Measurements from ENCODE around the gene DNAJC24. TPM values are rescaled to one million over a fixed set of nuclear protein-coding genes. Genes with fewer than 3 reads are reported as not detected.

The DNAJC24 gene
- total and polyA plus RNA-seq, 10 of the 15 experiments (the other 5 are each of a cell fraction or from before 2014, with no cell fraction given) = 10.0 to 25.4 (median 13.8) TPM

DNA sequence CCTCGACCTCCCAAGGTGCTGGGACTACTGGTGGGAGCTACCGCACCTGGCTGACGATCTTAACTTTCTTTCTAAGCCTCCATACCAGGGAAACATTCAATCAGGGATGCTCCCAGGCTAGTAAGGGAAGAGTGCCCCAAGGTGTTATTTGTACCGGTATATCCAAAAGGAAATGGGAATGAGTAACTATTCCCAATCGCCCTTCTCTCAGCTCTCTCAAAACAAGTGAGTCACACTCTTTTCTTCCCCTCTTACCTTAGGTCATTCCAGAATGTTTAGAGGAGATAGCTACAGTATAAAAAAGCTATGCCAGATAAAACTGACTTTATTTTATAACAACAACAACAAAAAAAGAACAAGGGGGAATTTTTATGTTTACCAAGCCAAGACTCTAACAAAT lies 13.8 kb upstream of the DNAJC24 start:
- no TSS peak for BruUV-seq (replicated peaks)
- Histone ChIP-seq H4K20me1 (ENCODE audit: control insufficient read depth, insufficient read depth) (no peaks in the 10 kb centered on the region), H3K36me3 (ENCODE audit: control insufficient read depth in 2 of 2, insufficient read depth in 2 of 2, low read length in 1 of 2) (no peaks in the 10 kb centered on the region), H3K79me2 (ENCODE audit: control insufficient read depth, insufficient read depth, low read length) (no peaks in the 10 kb centered on the region), H3K4me2 (ENCODE audit: control insufficient read depth, insufficient read depth) (no peak overlapping the region), H3K4me1 (ENCODE audit: control insufficient read depth, insufficient read depth, low read length) (no peaks in the 10 kb centered on the region), H3K27ac (ENCODE audit: control insufficient read depth, insufficient read depth) (no peak overlapping the region), H3K27me3 (replicated peaks in 1 of 2; ENCODE audit: control insufficient read depth in 2 of 2, insufficient read depth in 2 of 2, low read length in 1 of 2) (no peaks in the 10 kb centered on the region), H3K9me3 (replicated peaks; ENCODE audit: control insufficient read depth, insufficient read depth, low read length) (no peaks in the 10 kb centered on the region), H2AFZ (ENCODE audit: control insufficient read depth, low read depth, low read length) (no peak overlapping the region), H3K9ac (ENCODE audit: control insufficient read depth, insufficient read depth, low read length) (no peak overlapping the region), H3K4me3 (no peak overlapping the region)
- 62% methylated on average over 5 of the region's 5 CpGs for WGBS (ENCODE audit: insufficient coverage, insufficient replicate concordance, low lambda C conversion rate, missing lambda C conversion rate)
- ATAC-seq (no peak), FAIRE-seq (no peak), DNase-seq (ENCODE audit: low read depth, low spot score) (no peak)
- POLR2A ChIA-PET = no interaction called here
- RAD21 ChIA-PET (ENCODE audit: unreplicated experiment) = no interaction called here
- SMC1A ChIA-PET (ENCODE audit: uncharacterized antibody, unreplicated experiment) = interaction anchor here (1.7 kb wide), 1 partner anchor 249 kb away, joined by 4 read pairs; no protein-coding TSS in a partner anchor
- CTCF ChIA-PET = interaction anchor here (1.2 kb wide), 1 partner anchor 15 kb away, joined by 8 read pairs; no protein-coding TSS in a partner anchor
- in situ Hi-C loops (cut with MboI) = no loop called here
- TF ChIP-seq SMC3 (IDR thresholded peaks at IDR 0.05; ENCODE audit: borderline replicate concordance, low read length) = no peak
- TF ChIP-seq SREBF2 (IDR thresholded peaks at IDR 0.05; ENCODE audit: low read length) = no peak
- intact Hi-C loops (cut with micrococcal nuclease; ENCODE audit: unreplicated experiment) = no loop called here

DNA sequence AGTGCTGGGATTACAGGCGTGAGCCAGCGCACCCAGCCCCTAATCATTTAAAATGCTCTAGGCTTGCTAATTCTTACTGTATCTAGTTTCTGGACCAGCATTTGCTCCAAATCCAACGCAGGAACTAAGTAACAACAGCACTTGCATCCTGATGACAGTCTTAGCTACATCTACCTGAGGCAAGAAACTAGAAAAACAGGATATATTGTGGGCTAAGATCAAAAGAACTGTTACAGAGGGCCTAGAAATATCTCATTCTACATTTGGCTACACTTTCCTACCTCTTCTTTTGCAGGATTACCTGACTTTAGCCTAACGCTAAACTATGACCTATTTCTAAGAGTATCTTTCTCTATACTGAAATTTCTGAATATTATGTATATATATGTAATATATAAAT lies 7.9 kb upstream of the DNAJC24 start:
- intact Hi-C loops (cut with micrococcal nuclease; ENCODE audit: unreplicated experiment) = no loop called here
- Histone ChIP-seq H3K79me2 (ENCODE audit: control insufficient read depth, insufficient read depth, low read length) (no peaks in the 10 kb centered on the region), H3K27me3 (replicated peaks in 1 of 2; ENCODE audit: control insufficient read depth in 2 of 2, insufficient read depth in 2 of 2, low read length in 1 of 2) (no peaks in the 10 kb centered on the region), H3K9me3 (replicated peaks; ENCODE audit: control insufficient read depth, insufficient read depth, low read length) (no peaks in the 10 kb centered on the region), H3K4me3 (no peak overlapping the region), H4K20me1 (ENCODE audit: control insufficient read depth, insufficient read depth) (no peaks in the 10 kb centered on the region), H3K4me2 (ENCODE audit: control insufficient read depth, insufficient read depth) (no peak overlapping the region), H3K4me1 (ENCODE audit: control insufficient read depth, insufficient read depth, low read length) (no peaks in the 10 kb centered on the region), H3K27ac (ENCODE audit: control insufficient read depth, insufficient read depth) (no peak overlapping the region), H3K9ac (ENCODE audit: control insufficient read depth, insufficient read depth, low read length) (no peak overlapping the region), H2AFZ (ENCODE audit: control insufficient read depth, low read depth, low read length) (no peak overlapping the region), H3K36me3 (ENCODE audit: control insufficient read depth in 2 of 2, insufficient read depth in 2 of 2, low read length in 1 of 2) (no peaks in the 10 kb centered on the region)
- TF ChIP-seq ZNF384 (IDR thresholded peaks at IDR 0.05; ENCODE audit: borderline replicate concordance, low read depth, low read length) = no peak
- SMC1A ChIA-PET (ENCODE audit: uncharacterized antibody, unreplicated experiment) = interaction anchor here (0.6 kb wide), 1 partner anchor 325 kb away, joined by 3 read pairs; no protein-coding TSS in a partner anchor
- ATAC-seq (no peak), DNase-seq (ENCODE audit: low read depth, low spot score) (no peak), FAIRE-seq (no peak)
- POLR2A ChIA-PET = no interaction called here
- CTCF ChIA-PET = no interaction called here
- BruUV-seq (replicated peaks) = no TSS peak
- RAD21 ChIA-PET (ENCODE audit: unreplicated experiment) = no interaction called here
- in situ Hi-C loops (cut with MboI) = no loop called here
- WGBS (ENCODE audit: insufficient coverage, insufficient replicate concordance, low lambda C conversion rate, missing lambda C conversion rate) = 72% methylated on average over 4 of the region's 4 CpGs

Measured in GM12878 (cell line).